HG03196 (cell line): ENCODE results near the gene ABCC3.

Experiments
- ATAC-seq: cut with Tn5 transposase; IDR thresholded peaks from one replicate; pipeline ENCODE4 v1.9.1; 2021; ENCODE audit not compliant: unreplicated experiment

ABCC3 gene

GRCh38 chr17:50603340-50603739 lies 31.3 kb upstream of the ABCC3 start:
- ATAC-seq = no peak

- no peak for ATAC-seq
These were observed 30.2 kb upstream of the ABCC3 start for GRCh38 chr17:50604513-50604912.

DNA sequence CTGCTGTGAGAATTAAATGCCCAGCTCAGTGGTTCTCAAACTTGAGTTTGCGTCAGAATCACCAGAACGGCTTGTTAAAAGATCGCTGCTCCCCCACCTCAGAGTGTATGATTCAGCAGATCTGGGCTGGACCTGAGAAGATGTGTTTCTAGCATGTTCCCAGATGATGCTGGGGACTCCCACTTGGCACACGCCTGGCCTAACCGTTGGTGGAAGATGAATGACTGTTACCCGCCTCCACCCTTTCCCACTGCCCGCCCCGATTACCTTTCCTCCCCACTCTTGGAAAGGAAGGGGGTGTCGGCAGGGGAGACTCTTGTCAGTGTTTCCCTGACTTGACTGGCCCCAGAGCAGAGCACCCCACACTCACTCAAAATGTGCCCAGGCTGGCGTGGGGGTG lies 29.3 kb upstream of the ABCC3 start:
- ATAC-seq = no peak

DNA sequence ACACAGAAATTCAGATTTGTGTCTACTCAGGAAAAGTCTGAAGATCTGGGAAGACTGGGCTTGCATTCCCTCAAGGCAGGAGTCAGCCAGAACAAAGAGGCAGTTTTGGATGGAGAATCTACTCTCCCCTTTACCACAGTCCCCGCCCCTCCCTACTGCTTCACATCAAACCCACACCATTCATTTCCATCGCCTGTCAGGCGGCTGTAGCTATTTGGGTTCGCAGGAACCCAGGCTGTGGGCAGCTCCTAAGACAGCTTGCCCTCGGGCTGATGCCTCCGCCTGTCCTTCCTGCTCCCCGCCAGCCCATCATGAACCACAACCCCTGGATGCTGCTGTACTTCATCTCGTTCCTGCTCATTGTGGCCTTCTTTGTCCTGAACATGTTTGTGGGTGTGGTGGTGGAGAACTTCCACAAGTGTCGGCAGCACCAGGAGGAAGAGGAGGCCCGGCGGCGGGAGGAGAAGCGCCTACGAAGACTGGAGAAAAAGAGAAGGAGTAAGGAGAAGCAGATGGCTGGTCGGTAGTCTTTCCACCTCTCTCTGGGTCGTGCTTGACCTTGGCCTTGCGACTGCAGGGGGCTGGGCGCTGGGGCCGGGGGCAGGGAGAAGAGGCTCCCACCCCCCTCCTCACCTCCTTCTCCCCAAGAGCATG lies 27.0 kb upstream of the ABCC3 start:
- no peak for ATAC-seq

DNA sequence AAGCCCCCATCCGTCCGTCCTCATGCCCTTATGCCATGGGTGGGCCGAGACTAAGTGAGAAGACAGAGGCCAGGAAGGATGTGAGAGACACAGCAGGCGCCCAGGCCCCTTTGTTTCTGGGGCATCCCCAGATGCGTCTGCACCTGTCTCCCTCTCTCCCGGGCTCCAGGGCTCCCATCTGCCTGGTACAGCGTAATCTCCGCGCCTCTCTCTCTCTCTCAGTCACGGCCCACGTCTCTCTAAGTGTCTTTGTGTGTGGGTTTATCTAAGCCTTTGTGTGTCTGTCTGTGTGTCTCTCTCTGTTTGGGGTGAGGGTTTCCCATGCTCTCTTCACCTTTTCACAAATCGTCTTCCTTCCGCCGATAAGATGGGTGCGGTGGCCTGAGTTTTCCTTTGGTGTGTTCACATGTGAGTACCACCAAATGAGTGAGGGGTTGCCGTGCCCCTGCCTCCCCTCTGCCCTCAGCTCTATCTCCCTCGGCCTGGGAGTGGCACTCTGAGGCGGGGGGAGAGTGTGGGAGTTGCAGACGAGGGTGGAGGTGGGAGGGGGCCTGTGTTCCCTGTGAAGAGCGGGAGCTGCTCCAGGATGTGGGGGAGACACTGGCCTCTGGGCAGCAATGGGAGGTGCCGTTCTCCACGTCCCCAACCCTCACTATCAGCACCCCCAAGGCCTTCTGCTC lies 25.8 kb upstream of the ABCC3 start:
- ATAC-seq = no peak

GRCh38 chr17:50609380-50610074 lies 25.2 kb upstream of the ABCC3 start:
- ATAC-seq = no peak

DNA sequence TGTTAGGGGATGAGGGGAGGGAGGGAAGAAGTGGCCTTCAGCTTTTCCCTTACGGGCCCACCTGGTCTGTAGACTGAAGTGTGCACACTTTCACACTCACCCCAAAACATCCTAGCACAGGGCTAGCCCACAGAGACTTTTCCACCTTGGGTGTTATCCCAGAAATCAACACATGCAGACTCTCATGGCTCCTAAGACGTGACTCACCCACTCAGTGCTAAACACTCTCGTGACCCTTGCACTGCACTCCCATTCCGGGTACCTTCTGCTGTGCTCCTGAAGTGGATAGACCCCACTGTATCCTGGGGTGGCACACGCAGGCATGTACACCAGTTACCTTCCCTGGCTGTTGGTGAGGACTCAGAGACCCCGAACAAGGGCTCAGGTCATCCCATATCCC lies 23.0 kb upstream of the ABCC3 start:
- no peak for ATAC-seq

DNA sequence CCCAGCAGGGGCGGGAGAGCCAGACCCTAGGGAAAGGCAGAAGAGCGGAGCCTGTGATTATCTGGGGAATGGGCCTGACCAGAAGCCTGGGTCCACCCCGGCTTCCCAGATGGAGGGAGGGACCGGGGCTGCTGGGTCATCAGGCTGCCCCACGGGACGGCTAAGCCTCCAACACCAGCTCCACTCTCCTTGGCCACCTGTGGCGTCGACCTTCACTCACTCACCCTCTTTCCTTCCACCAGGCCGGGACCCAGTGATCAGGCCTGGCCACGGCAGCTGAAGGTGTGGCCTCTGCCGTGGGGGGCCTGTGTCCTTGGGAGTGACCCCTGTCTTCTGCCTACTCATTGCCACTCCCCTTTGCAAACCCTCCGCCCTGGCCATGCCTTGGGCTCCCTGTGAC lies 22.4 kb upstream of the ABCC3 start:
- no peak for ATAC-seq

DNA sequence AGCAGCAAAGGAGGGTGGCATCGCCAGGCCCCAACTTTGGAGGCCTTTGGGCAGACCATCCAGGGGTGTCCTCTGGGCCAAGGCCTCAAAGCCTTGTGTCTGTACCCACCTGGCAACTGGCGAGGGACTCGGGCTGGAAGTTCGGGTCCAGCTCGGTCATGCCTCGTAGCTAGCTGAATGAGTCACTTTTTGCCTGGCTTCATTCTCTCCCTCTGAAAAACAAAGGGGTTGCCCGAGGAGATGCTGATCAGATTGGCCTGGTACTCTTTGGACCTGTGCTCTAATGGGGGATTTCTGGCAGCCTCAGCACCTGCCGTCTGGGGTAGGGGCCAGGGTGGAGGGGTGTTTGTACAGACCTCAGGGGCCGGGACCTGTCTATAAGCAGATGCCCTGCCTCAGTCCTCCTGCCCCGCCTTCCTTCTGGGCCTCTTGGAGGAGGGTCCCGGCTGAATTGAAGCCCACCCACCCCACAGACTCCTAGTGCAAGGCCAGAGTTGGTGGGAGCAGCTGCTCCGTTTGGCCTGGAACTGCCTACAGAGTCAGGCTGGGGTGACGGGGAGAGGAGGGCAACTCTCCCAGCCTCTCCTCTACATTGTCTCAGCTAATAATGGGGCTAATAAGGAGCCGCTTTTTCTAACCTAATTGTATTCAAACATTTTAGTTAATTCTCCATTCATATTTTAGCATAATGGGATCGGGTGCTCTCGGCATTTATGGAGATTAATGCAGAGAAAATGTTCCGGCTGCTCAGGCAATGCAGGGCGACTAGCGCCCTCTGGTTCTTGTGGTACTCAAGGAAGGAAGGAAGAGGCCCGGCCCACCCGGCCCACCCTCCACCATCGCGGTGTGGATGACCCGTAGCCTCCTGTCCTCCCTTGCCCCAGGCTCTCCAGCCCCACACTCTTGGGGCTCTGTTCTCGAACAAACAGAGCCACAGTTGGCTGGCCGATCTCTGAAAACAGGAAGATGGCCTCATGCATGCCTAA lies 21.4 kb upstream of the ABCC3 start:
- no peak for ATAC-seq

- no peak for ATAC-seq
These were observed 20.1 kb upstream of the ABCC3 start for GRCh38 chr17:50614471-50615051.

- ATAC-seq = no peak
These were observed 18.9 kb upstream of the ABCC3 start for GRCh38 chr17:50615828-50616227.

GRCh38 chr17:50618300-50618699 lies 16.4 kb upstream of the ABCC3 start:
- no peak for ATAC-seq

DNA sequence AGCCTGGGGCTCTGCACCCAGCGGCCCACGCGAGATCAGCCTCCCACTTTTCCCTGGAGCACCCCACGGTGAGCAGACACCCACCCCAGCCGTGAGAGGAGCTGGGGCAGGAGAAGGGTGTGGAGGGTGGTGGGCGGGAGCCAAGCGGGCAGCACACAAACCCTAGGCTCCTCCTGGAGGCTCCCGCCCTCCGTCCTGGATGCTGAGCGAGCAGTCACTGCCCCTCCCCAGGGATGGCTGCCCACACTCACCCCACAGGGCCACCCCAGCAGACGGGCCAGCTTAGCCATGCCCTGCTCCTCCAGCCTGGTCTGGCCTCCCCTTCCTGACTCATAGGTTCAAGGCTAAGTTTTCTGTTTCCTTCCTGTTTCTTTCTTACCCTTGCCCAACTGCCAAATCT lies 15.7 kb upstream of the ABCC3 start:
- no peak for ATAC-seq

DNA sequence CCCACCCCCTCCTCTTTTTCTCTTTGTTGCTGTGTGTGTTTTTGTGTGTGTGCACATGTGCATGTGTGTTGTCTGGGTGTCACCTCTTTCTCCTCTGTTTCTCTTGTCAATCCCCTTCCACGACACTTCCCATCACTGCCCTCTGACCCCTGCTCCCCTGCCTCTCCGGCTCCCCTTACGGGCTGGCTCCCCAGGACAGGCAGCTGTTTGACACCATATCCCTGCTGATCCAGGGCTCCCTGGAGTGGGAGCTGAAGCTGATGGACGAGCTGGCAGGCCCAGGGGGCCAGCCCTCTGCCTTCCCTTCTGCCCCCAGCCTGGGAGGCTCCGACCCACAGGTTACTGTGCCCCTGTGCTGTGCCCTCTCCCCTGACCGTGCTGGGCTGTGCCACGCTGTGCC lies 15.2 kb upstream of the ABCC3 start:
- ATAC-seq = no peak

- no peak for ATAC-seq
These were observed 14.4 kb upstream of the ABCC3 start for GRCh38 chr17:50620237-50620636.

DNA sequence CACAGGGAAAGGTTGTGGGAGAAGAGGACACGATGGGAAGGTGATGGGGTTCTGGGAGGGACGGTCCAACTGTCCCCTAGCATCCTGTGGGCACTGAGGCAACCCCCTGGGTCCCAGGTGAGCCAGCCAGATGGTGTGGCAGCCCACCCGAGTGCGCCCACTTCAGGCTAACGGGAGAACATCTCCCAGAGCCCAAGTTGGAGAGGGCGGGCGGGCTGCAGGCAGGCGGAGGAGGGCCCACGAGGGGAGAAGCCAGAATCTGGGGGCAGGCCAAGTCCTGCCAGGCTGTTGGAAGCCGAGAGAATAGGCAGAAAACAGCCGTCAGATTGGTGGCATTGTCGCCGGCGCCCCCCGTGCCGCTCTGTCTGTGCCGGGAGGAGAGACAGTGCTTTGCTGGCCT lies 13.8 kb upstream of the ABCC3 start:
- no peak for ATAC-seq

- ATAC-seq = no peak
These were observed 13.1 kb upstream of the ABCC3 start for GRCh38 chr17:50621574-50622031.

GRCh38 chr17:50624321-50624934 lies 10.3 kb upstream of the ABCC3 start:
- ATAC-seq = no peak

DNA sequence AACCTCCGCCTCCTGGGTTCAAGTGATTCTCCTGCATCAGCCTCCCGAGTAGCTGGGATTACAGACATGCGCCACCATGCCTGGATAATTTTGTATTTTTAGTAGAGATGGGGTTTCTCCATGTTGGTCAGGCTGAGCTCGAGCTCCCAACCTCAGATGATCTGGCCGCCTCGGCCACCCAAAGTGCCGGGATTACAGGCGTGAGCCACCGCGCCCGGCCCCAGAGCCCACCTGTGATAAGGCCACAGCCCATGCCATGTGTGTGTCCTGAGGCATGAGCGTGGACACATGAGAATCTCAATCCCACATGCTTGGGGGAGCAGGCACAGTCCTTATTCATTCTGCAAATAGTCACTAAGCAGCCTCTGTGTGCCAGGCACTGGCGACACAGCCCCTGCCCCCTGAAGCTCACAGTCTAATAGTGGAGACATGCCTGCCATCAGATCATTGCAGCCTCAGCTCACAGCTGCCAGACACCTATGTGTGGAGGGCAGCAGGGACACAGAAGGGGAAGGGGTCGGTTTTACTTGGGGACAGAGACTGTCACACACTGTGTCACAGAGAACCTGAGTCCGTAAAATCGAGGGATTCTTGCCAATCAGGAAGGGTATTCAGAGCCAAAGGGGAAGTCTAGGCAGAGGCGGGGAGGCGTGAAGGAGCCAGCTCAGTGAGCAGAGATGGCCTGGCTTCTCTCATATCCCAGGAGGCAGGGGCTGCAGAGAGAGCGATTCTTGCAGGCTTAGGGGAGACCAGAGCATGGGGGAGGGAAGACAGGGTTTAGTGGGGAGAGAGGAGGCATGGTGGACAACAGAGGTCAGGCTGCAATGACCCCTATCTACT lies 9.4 kb upstream of the ABCC3 start:
- ATAC-seq = no peak
